Activated T-helper 1 cell treated with Interleukin-2 at 50 U/mL for 16 hours (primary cell): Measurements from ENCODE around the gene BIRC6.
"Not testable (repeated sequence)": the region's sequence is repeated elsewhere in the genome, so short reads cannot be mapped to it uniquely, and the experiment has no call there.

Experiments
- DNase-seq: peaks from one replicate; pipeline ENCODE4 v3.0.0-alpha.2; 2020; ENCODE audit warnings: low read depth

The BIRC6 gene

GRCh38 chr2:32446369-32446768 lies 89.5 kb downstream of the BIRC6 start:
- no peak for DNase-seq

- no peak for DNase-seq
Measured at GRCh38 chr2:32450851-32451250, 94.0 kb downstream of the BIRC6 start.

GRCh38 chr2:32452338-32453064 lies 95.7 kb downstream of the BIRC6 start:
- DNase-seq = no peak

GRCh38 chr2:32453242-32454062 lies 96.6 kb downstream of the BIRC6 start:
- DNase-seq = no peak

- no peak for DNase-seq
Measured at GRCh38 chr2:32455816-32456215, 99.0 kb downstream of the BIRC6 start.

GRCh38 chr2:32456808-32457207 lies 100.0 kb downstream of the BIRC6 start:
- no peak for DNase-seq

GRCh38 chr2:32457814-32458213 lies 101.0 kb downstream of the BIRC6 start:
- DNase-seq = no peak

GRCh38 chr2:32460861-32461260 lies 104.0 kb downstream of the BIRC6 start:
- not testable (repeated sequence) for DNase-seq

- no peak for DNase-seq
Measured at GRCh38 chr2:32463110-32463509, 106.3 kb downstream of the BIRC6 start.

GRCh38 chr2:32464431-32464830 lies 107.6 kb downstream of the BIRC6 start:
- DNase-seq = no peak

- no peak for DNase-seq
Measured at GRCh38 chr2:32472605-32473004, 115.8 kb downstream of the BIRC6 start.

- DNase-seq = no peak
Measured at GRCh38 chr2:32474381-32474780, 117.6 kb downstream of the BIRC6 start.

GRCh38 chr2:32478889-32479620 lies 122.2 kb downstream of the BIRC6 start:
- no peak for DNase-seq

- no peak for DNase-seq
Measured at GRCh38 chr2:32479993-32480392, 123.2 kb downstream of the BIRC6 start.

GRCh38 chr2:32482471-32482870 lies 125.6 kb downstream of the BIRC6 start:
- DNase-seq = no peak

- no peak for DNase-seq
Measured at GRCh38 chr2:32484937-32485336, 128.1 kb downstream of the BIRC6 start.

- DNase-seq = no peak
Measured at GRCh38 chr2:32485399-32485798, 128.6 kb downstream of the BIRC6 start.

GRCh38 chr2:32489061-32489460 lies 132.2 kb downstream of the BIRC6 start:
- DNase-seq = no peak

- DNase-seq = no peak
Measured at GRCh38 chr2:32491346-32491745, 134.5 kb downstream of the BIRC6 start.

GRCh38 chr2:32495139-32495538 lies 138.3 kb downstream of the BIRC6 start:
- DNase-seq = no peak

- DNase-seq = no peak
Measured at GRCh38 chr2:32496662-32497061, 139.8 kb downstream of the BIRC6 start.

- DNase-seq = no peak
Measured at GRCh38 chr2:32498306-32498705, 141.5 kb downstream of the BIRC6 start.

GRCh38 chr2:32502941-32503340 lies 146.1 kb downstream of the BIRC6 start:
- no peak for DNase-seq
